Astrocyte (in vitro differentiated cells and primary cell): ENCODE measurements around the gene RGS5. TPM values are rescaled to one million over a fixed set of nuclear protein-coding genes. Genes with fewer than 3 reads are reported as not detected.
A peak's percentile ranks its signal among the peaks of the same experiment; 100 is the strongest.

Source experiments
- DNase-seq: peaks from one replicate; pipeline ENCODE4 v3.0.0-alpha.2; 2010; ENCODE audit warnings: low read depth
- FAIRE-seq: peaks from 2 replicates; lab custom pipeline; 2011; peaks lifted over from hg19 to GRCh38; lab: Jason Lieb, UNC
- H2AFZ ChIP-seq: 2 replicates; pipeline ENCODE4 v1.6.0; 2012; ENCODE audit warnings: low read depth, low read length, inconsistent platforms
- H3K27ac ChIP-seq: 2 replicates; pipeline ENCODE4 v1.5.1; 2011; ENCODE audit warnings: low read depth, low read length, inconsistent platforms
- H3K27me3 ChIP-seq: 2 replicates; pipeline ENCODE4 v1.6.0; 2011; ENCODE audit warnings: low read length, inconsistent platforms; ENCODE audit not compliant: insufficient read depth
- H3K36me3 ChIP-seq: 2 replicates; pipeline ENCODE4 v1.5.1; 2011; ENCODE audit warnings: low read length, inconsistent platforms; ENCODE audit not compliant: insufficient read depth
- H3K4me1 ChIP-seq: 2 replicates; pipeline ENCODE4 v1.5.1; 2011; ENCODE audit warnings: low read length, inconsistent platforms; ENCODE audit not compliant: insufficient read depth
- H3K4me2 ChIP-seq: 2 replicates; pipeline ENCODE4 v1.6.0; 2012; ENCODE audit warnings: low read length, inconsistent platforms
- H3K4me3 ChIP-seq: 2 replicates; pipeline ENCODE4 v1.5.1; 2011; ENCODE audit warnings: low read depth, mild to moderate bottlenecking, low read length, inconsistent platforms; ENCODE audit not compliant: insufficient read depth
- H3K79me2 ChIP-seq: 2 replicates; pipeline ENCODE4 v1.6.0; 2012; ENCODE audit warnings: mild to moderate bottlenecking, low read length, inconsistent platforms; ENCODE audit not compliant: insufficient read depth
- H3K9ac ChIP-seq: 2 replicates; pipeline ENCODE4 v1.6.0; 2012; ENCODE audit warnings: mild to moderate bottlenecking, low read length, inconsistent platforms
- H3K9me3 ChIP-seq: 2 replicates; pipeline ENCODE4 v1.5.1; 2012; ENCODE audit warnings: low read depth, mild to moderate bottlenecking, low read length, inconsistent platforms; ENCODE audit not compliant: insufficient read depth
- H4K20me1 ChIP-seq: 2 replicates; pipeline ENCODE4 v1.6.0; 2012; ENCODE audit warnings: low read length, inconsistent platforms; ENCODE audit not compliant: insufficient read depth
- H3K27ac Mint-ChIP-seq: one replicate; pipeline ENCODE4 v1.8.0; 2021; ENCODE audit warnings: mild to moderate bottlenecking, mixed read lengths; ENCODE audit not compliant: unreplicated experiment
- H3K27me3 Mint-ChIP-seq: one replicate; pipeline ENCODE4 v1.8.0; 2021; ENCODE audit warnings: low read depth, mixed read lengths; ENCODE audit not compliant: unreplicated experiment
- H3K36me3 Mint-ChIP-seq: one replicate; pipeline ENCODE4 v1.8.0; 2021; ENCODE audit warnings: low read depth, mixed read lengths; ENCODE audit not compliant: unreplicated experiment
- H3K4me1 Mint-ChIP-seq: one replicate; pipeline ENCODE4 v1.8.0; 2021; ENCODE audit warnings: low read depth, mixed read lengths; ENCODE audit not compliant: unreplicated experiment
- H3K4me3 Mint-ChIP-seq: one replicate; pipeline ENCODE4 v1.8.0; 2021; ENCODE audit warnings: mild to moderate bottlenecking, moderate library complexity, mixed read lengths; ENCODE audit not compliant: unreplicated experiment
- H3K9me3 Mint-ChIP-seq: one replicate; pipeline ENCODE4 v1.8.0; 2021; ENCODE audit warnings: mild to moderate bottlenecking, mixed read lengths; ENCODE audit not compliant: unreplicated experiment
- EZH2 ChIP-seq: IDR thresholded peaks from 2 replicates; pipeline ENCODE4 v1.6.1; 2012; ENCODE audit warnings: mild to moderate bottlenecking, low read length, inconsistent platforms; ENCODE audit not compliant: insufficient read depth
- total RNA-seq: library from RNA; stranded (reverse); gene quantifications from 2 replicates; pipeline ENCODE4 v1.2.1, GENCODE V29; 2021
- TF ChIP-seq, protein P1 (sequence below): IDR thresholded peaks from 2 replicates; pipeline ENCODE4 v1.5.1; 2011; ENCODE audit warnings: low read depth, mild to moderate bottlenecking, inconsistent platforms, low read length, moderate library complexity; ENCODE audit not compliant: insufficient read depth

Gene RGS5
- total RNA-seq, 1 donor from 2014 or later = 24.1 TPM

DNA sequence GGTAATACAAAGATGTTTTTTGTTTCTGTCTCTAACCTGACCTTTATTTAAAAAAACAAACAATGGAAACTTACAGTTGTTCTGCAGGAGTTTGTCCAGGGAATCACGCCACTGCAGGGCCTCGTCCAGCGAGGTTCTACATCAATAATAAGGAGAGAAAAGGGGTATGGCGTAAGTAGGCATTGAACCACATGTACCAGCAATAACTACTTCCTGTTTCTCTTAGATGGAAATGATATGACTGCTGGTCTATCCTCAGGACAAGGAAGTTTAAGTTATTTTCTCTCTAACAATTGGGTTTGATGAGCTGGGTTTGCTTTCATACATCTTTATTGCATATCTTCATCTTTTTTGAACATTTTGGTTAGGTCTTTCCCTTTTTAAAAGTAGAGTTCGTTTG, 40.9 kb downstream of the RGS5 start:
- no peak overlapping the region for H3K4me3 Mint-ChIP-seq
- Histone ChIP-seq H3K79me2 (no peaks in the 10 kb centered on the region), H3K36me3 (no peaks in the 10 kb centered on the region), H3K4me2 (no peak overlapping the region), H3K9ac (no peak overlapping the region), H2AFZ (no peak overlapping the region), H3K4me1 (peaks cover 25% of the 10 kb centered on the region), H3K9me3 (no peaks in the 10 kb centered on the region), H3K4me3 (no peak overlapping the region), H3K27me3 (no peaks in the 10 kb centered on the region), H4K20me1 (no peaks in the 10 kb centered on the region), H3K27ac (no peak overlapping the region)
- FAIRE-seq (peak; percentile 58), DNase-seq (no peak)
- TF ChIP-seq EZH2 = no peak
- peaks cover 8% of the 10 kb centered on the region for H3K9me3 Mint-ChIP-seq
- peaks cover 8% of the 10 kb centered on the region for H3K4me1 Mint-ChIP-seq
- no peak overlapping the region for H3K27ac Mint-ChIP-seq
- H3K36me3 Mint-ChIP-seq = peaks cover 5% of the 10 kb centered on the region
- no peaks in the 10 kb centered on the region for H3K27me3 Mint-ChIP-seq

DNA sequence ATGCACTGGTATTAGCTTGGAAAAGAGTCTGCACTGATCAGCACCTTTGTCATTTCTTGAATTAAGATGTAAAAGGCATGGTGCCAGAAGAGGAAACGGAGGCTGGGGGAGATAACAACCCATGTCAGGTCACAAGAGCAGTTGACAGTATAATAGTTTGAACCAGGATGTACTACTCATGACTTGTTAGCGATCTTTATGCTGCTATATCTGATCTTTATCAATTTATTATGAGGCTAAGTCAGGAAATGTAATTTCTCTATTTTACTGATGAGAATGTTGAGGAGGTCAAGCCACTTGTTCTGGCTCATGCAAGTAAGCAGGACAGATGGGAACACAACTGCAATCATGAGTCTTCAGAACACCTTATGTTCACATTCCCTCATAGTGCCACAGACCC, 41.4 kb downstream of the RGS5 start:
- Histone ChIP-seq H3K4me2 (no peak overlapping the region), H3K9ac (no peak overlapping the region), H3K4me1 (peaks cover 22% of the 10 kb centered on the region), H3K79me2 (no peaks in the 10 kb centered on the region), H3K27me3 (no peaks in the 10 kb centered on the region), H2AFZ (no peak overlapping the region), H3K27ac (no peak overlapping the region), H3K9me3 (no peaks in the 10 kb centered on the region), H3K36me3 (no peaks in the 10 kb centered on the region), H3K4me3 (no peak overlapping the region), H4K20me1 (no peaks in the 10 kb centered on the region)
- DNase-seq (no peak), FAIRE-seq (no peak)
- Mint-ChIP-seq H3K27ac (no peak overlapping the region), H3K9me3 (peaks cover 8% of the 10 kb centered on the region), H3K36me3 (peaks cover 5% of the 10 kb centered on the region), H3K27me3 (no peaks in the 10 kb centered on the region), H3K4me3 (no peak overlapping the region), H3K4me1 (peaks cover 4% of the 10 kb centered on the region)
- no peak for TF ChIP-seq EZH2
- TF ChIP-seq, protein P1, sequence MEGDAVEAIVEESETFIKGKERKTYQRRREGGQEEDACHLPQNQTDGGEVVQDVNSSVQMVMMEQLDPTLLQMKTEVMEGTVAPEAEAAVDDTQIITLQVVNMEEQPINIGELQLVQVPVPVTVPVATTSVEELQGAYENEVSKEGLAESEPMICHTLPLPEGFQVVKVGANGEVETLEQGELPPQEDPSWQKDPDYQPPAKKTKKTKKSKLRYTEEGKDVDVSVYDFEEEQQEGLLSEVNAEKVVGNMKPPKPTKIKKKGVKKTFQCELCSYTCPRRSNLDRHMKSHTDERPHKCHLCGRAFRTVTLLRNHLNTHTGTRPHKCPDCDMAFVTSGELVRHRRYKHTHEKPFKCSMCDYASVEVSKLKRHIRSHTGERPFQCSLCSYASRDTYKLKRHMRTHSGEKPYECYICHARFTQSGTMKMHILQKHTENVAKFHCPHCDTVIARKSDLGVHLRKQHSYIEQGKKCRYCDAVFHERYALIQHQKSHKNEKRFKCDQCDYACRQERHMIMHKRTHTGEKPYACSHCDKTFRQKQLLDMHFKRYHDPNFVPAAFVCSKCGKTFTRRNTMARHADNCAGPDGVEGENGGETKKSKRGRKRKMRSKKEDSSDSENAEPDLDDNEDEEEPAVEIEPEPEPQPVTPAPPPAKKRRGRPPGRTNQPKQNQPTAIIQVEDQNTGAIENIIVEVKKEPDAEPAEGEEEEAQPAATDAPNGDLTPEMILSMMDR = no peak

DNA sequence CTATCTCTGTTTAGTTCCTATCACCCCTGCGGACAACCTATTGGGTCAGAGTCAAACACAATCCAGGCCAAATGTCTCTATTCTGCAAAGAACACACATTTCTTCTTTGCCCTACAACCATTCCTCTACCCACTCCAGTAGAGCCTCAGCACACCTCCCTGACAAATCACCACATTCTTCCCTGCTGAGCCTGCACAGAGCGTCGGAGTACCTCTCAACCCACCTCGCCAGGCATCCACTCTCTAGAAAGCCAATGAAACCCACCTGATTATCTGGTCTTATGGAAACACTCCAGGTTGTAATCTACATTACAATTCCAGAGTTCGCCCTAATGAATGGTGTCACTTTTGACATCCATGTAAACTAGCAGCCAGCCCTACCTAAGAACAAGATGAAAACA, 47.1 kb downstream of the RGS5 start:
- Histone ChIP-seq H3K36me3 (no peaks in the 10 kb centered on the region), H3K4me1 (no peaks in the 10 kb centered on the region), H4K20me1 (no peaks in the 10 kb centered on the region), H3K79me2 (no peaks in the 10 kb centered on the region), H3K27ac (no peak overlapping the region), H2AFZ (no peak overlapping the region), H3K9me3 (no peaks in the 10 kb centered on the region), H3K4me3 (no peak overlapping the region), H3K4me2 (no peak overlapping the region), H3K9ac (no peak overlapping the region), H3K27me3 (no peaks in the 10 kb centered on the region)
- TF ChIP-seq, protein P1 = no peak
- no peak for TF ChIP-seq EZH2
- Mint-ChIP-seq H3K27me3 (no peaks in the 10 kb centered on the region), H3K4me3 (no peak overlapping the region), H3K27ac (no peak overlapping the region), H3K36me3 (peaks cover 5% of the 10 kb centered on the region), H3K9me3 (peaks cover 8% of the 10 kb centered on the region), H3K4me1 (no peaks in the 10 kb centered on the region)
- DNase-seq = no peak
- FAIRE-seq = no peak
